IMR-90 (cell line): Measurements from ENCODE around the gene PRKAR1B. TPM values are rescaled to one million over a fixed set of nuclear protein-coding genes. Genes with fewer than 3 reads are reported as not detected.

Source experiments
- ATAC-seq: fragments of 200-7000 bp; cut with Tn5 transposase; 2 replicates; pipeline ENCODE4 v1.9.1; 2020; ENCODE audit warnings: low read depth, mild to moderate bottlenecking, moderate library complexity
- BruUV-seq: library from RNA; stranded (reverse); fragments of 400-500 nt; replicated peaks from 2 replicates; lab custom pipeline; 2021; lab: Mats Ljungman, UMichigan
- CTCF ChIA-PET: fragments of 300-600 bp; formaldehyde crosslinking; extraction: SDS; loops from one replicate; lab custom pipeline; 2021; ENCODE audit warnings: antibody characterized with exemption; lab: Yijun Ruan, JAX
- POLR2A ChIA-PET: fragments of 300-600 bp; sonication (Branson Sonifier 250); formaldehyde crosslinking; loops from one replicate; lab custom pipeline; 2022; ENCODE audit warnings: antibody characterized with exemption; ENCODE audit not compliant: unreplicated experiment; lab: Charles Lee
- DNase-seq: peaks from one replicate; pipeline ENCODE4 v3.0.0; 2013
- H2AFZ ChIP-seq: replicated peaks from 2 replicates; pipeline ENCODE3; 2013; ENCODE audit warnings: low read length, mild to moderate bottlenecking; ENCODE audit not compliant: poor library complexity
- H2AK5ac ChIP-seq: 2 replicates; pipeline ENCODE4 v1.6.1; 2013; ENCODE audit warnings: low read depth, low read length, inconsistent platforms
- H2AK9ac ChIP-seq: replicated peaks from 2 replicates; pipeline ENCODE3; 2013; ENCODE audit warnings: mild to moderate bottlenecking, low read depth, low read length, moderate library complexity; ENCODE audit not compliant: poor library complexity
- H2BK120ac ChIP-seq: 2 replicates; pipeline ENCODE4 v1.6.1; 2013; ENCODE audit warnings: low read depth, low read length, inconsistent platforms
- H2BK15ac ChIP-seq: 3 replicates; pipeline ENCODE4 v1.6.1; 2013; ENCODE audit warnings: low read depth, low read length, inconsistent platforms
- H2BK20ac ChIP-seq: 2 replicates; pipeline ENCODE4 v1.6.1; 2013; ENCODE audit warnings: low read depth, mild to moderate bottlenecking, inconsistent platforms, low read length, moderate library complexity
- H2BK5ac ChIP-seq: 2 replicates; pipeline ENCODE4 v1.6.1; 2013; ENCODE audit warnings: mild to moderate bottlenecking, low read depth, low read length, inconsistent platforms; ENCODE audit not compliant: poor library complexity, severe bottlenecking
- H3K14ac ChIP-seq: replicated peaks from 2 replicates; pipeline ENCODE4 v1.6.1; 2013; ENCODE audit warnings: low read depth, low read length, inconsistent platforms
- H3K18ac ChIP-seq: 2 replicates; pipeline ENCODE4 v1.6.1; 2013; ENCODE audit warnings: low read depth, low read length, control low read depth
- H3K23ac ChIP-seq: 2 replicates; pipeline ENCODE4 v1.6.1; 2013; ENCODE audit warnings: low read depth, low read length, inconsistent platforms
- H3K27ac ChIP-seq: 2 replicates; pipeline ENCODE4 v1.5.1; 2013; ENCODE audit warnings: mild to moderate bottlenecking, control low read depth, low read length; ENCODE audit not compliant: insufficient read depth
- H3K27me3 ChIP-seq: 2 replicates; pipeline ENCODE4 v1.6.1; 2013; ENCODE audit warnings: low read length; ENCODE audit not compliant: control insufficient read depth, insufficient read depth
- H3K36me3 ChIP-seq: 2 replicates; pipeline ENCODE4 v1.6.1; 2013; ENCODE audit warnings: low read length, mixed read lengths; ENCODE audit not compliant: control insufficient read depth, insufficient read depth
- H3K4ac ChIP-seq: 2 replicates; pipeline ENCODE4 v1.6.1; 2013; ENCODE audit warnings: low read depth, low read length, inconsistent platforms
- H3K4me1 ChIP-seq: 2 replicates; pipeline ENCODE4 v1.6.1; 2013; ENCODE audit warnings: low read length, mixed read lengths; ENCODE audit not compliant: control insufficient read depth, insufficient read depth
- H3K4me2 ChIP-seq: 2 replicates; pipeline ENCODE4 v1.6.1; 2013; ENCODE audit warnings: low read depth, mild to moderate bottlenecking, control low read depth, low read length, moderate library complexity
- H3K4me3 ChIP-seq: 2 replicates; pipeline ENCODE4 v1.5.1; 2013; ENCODE audit warnings: low read depth, mild to moderate bottlenecking, control low read depth, low read length, moderate library complexity; ENCODE audit not compliant: insufficient read depth
- H3K56ac ChIP-seq: 2 replicates; pipeline ENCODE4 v1.6.1; 2013; ENCODE audit warnings: low read length, inconsistent platforms; ENCODE audit not compliant: insufficient read depth; ENCODE audit errors: extremely low read depth
- H3K79me1 ChIP-seq, 2 experiments: 2 replicates each; pipeline ENCODE4 v1.6.1; 2013; ENCODE audit warnings: low read length in 2 of 2, inconsistent platforms in 1 of 2, low read depth in 1 of 2
- H3K9ac ChIP-seq: 2 replicates; pipeline ENCODE4 v1.6.1; 2013; ENCODE audit warnings: low read depth, low read length, control low read depth
- H3K9me1 ChIP-seq: 2 replicates; pipeline ENCODE4 v1.6.1; 2013; ENCODE audit warnings: low read length, inconsistent platforms; ENCODE audit not compliant: insufficient read depth
- H3K9me3 ChIP-seq: 2 replicates; pipeline ENCODE4 v1.6.1; 2013; ENCODE audit warnings: low read length; ENCODE audit not compliant: control insufficient read depth, insufficient read depth
- H4K20me1 ChIP-seq: 2 replicates; pipeline ENCODE4 v1.6.1; 2013; ENCODE audit warnings: low read length, inconsistent platforms; ENCODE audit not compliant: insufficient read depth
- H4K5ac ChIP-seq: 2 replicates; pipeline ENCODE4 v1.6.1; 2013; ENCODE audit warnings: mild to moderate bottlenecking, low read depth, low read length, control low read depth
- H4K8ac ChIP-seq, 2 experiments: 2 replicates each; pipeline ENCODE4 v1.6.1; 2013; ENCODE audit warnings: low read depth in 2 of 2, low read length in 2 of 2, control low read depth in 1 of 2, inconsistent platforms in 1 of 2
- H4K91ac ChIP-seq: 2 replicates; pipeline ENCODE4 v1.6.1; 2013; ENCODE audit warnings: low read depth, low read length, inconsistent platforms; ENCODE audit not compliant: insufficient read depth
- CHD1 ChIP-seq: IDR thresholded peaks from 2 replicates; pipeline ENCODE4 v1.6.1; 2012; ENCODE audit warnings: low read depth, low read length, improper control_type of control experiment
- MAFK ChIP-seq: IDR thresholded peaks from 2 replicates; pipeline ENCODE4 v1.6.1; 2012; ENCODE audit warnings: low read depth, low read length, improper control_type of control experiment
- POLR2A ChIP-seq: IDR thresholded peaks from 2 replicates; pipeline ENCODE4 v1.6.1; 2012; ENCODE audit warnings: mild to moderate bottlenecking, low read depth, low read length
- RAD21 ChIP-seq: IDR thresholded peaks from 2 replicates; pipeline ENCODE4 v1.6.1; 2012; ENCODE audit warnings: low read length, improper control_type of control experiment
- RCOR1 ChIP-seq: IDR thresholded peaks from 2 replicates; pipeline ENCODE4 v1.6.1; 2012; ENCODE audit warnings: mild to moderate bottlenecking, low read length, improper control_type of control experiment; ENCODE audit not compliant: insufficient replicate concordance
- RFX5 ChIP-seq: IDR thresholded peaks from 2 replicates; pipeline ENCODE4 v1.8.0; 2012; ENCODE audit warnings: low read depth, mild to moderate bottlenecking, low read length, moderate library complexity
- WGBS, 2 experiments: methylation state at CpG; one replicate each; pipeline versions ENCODE4 v1.1.5 to v1.1.7; 2013; ENCODE audit warnings: missing lambda C conversion rate in 2 of 2; ENCODE audit not compliant: insufficient read length in 1 of 2; ENCODE audit errors: extremely low coverage in 2 of 2; 5-methylcytosine and 5-hydroxymethylcytosine counted together
- dilution Hi-C: fragments of 300-500 bp; cut with HindIII; formaldehyde crosslinking; loops from one replicate; pipeline ENCODE4 v1.14.3; 2018; ENCODE audit warnings: low sequenced_read_pairs; ENCODE audit not compliant: unreplicated experiment
- in situ Hi-C: fragments of 300-500 bp; cut with MboI; formaldehyde crosslinking; loops from 3 replicates; pipeline ENCODE4 v1.14.3; 2019; ENCODE audit warnings: low sequenced_read_pairs, inconsistent platforms, mixed read lengths
- intact Hi-C: fragments of 100-400 bp; cut with micrococcal nuclease; formaldehyde crosslinking; loops from 2 replicates; pipeline ENCODE4 v1.10.0; 2022
- polyA plus RNA-seq, 3 experiments: library from polyadenylated mRNA; depleted of rRNA; stranded (reverse); fragments of >200 nt; gene quantifications; 2 replicates each; pipeline ENCODE4 v1.2.3, GENCODE V29; 2012; ENCODE audit warnings: low replicate concordance in 1 of 3
- total RNA-seq: library from RNA; depleted of rRNA; stranded (reverse); fragments of >200 nt; gene quantifications from 2 replicates; pipeline ENCODE4 v1.2.3, GENCODE V29; 2012

PRKAR1B gene
- total and polyA plus RNA-seq, 2 of the 4 experiments (the other 2 are of a cell fraction) = 15.2 to 20.2 TPM

DNA sequence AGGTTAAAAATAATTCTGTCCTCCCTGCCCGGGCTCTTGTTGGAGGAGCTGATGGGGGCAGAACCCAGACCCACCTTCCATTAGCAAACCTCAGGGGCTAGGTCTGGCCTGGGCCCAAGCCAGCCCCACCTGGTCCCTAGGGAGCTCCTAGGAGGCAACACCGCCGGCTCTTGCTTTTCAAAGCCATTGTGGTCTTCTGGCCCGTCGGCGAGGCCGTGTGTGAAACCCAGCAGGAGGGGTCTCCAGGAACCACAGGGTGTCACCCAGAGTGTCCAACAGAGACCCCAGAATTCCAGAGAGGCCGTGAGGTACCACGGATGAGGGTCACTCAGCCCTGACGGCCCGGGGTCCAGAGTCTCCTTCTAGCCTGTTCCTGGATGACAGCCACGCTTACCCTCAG, 190.8 kb downstream of the PRKAR1B start:
- 90% methylated on average over 3 of the region's 12 CpGs; no CpG with 5 or more reads in 1 of the 2 experiments for WGBS, 2 experiments
- 0 out of 4 replicates have a peak, but pooled peaks cover 0 to 6% of the 10 kb centered on the region in 2 experiments for H3K79me1 ChIP-seq
- H2BK5ac ChIP-seq = no peak overlapping the region
- no peak overlapping the region for H3K9ac ChIP-seq
- no peak overlapping the region for H3K23ac ChIP-seq
- CTCF ChIA-PET = no interaction called here
- H3K4me3 ChIP-seq = no peak overlapping the region
- in situ Hi-C loops (loop anchor here (10.0 kb wide), 1 partner anchor 339 kb away; the partner anchor contains the start of gene GET4), intact Hi-C loops (loop anchor here (5.0 kb wide), 1 partner anchor 131 kb away; no protein-coding TSS in a partner anchor), dilution Hi-C loops (no loop called here)
- ATAC-seq = no peak
- no peak overlapping the region for H2BK15ac ChIP-seq
- no peak overlapping the region for H3K14ac ChIP-seq
- H3K9me1 ChIP-seq = peaks cover 11% of the 10 kb centered on the region
- H4K20me1 ChIP-seq = no peaks in the 10 kb centered on the region
- no peak overlapping the region; the same call in 1 of the 2 replicates for H4K91ac ChIP-seq
- POLR2A ChIA-PET = no interaction called here
- BruUV-seq = no TSS peak
- H2BK120ac ChIP-seq = no peak overlapping the region
- no peak overlapping the region for H4K8ac ChIP-seq
- no peak overlapping the region for H2BK20ac ChIP-seq
- no peak overlapping the region for H3K56ac ChIP-seq
- TF ChIP-seq RAD21 (no peak), POLR2A (no peak), MAFK (no peak), RFX5 (no peak), CHD1 (no peak), RCOR1 (no peak)
- H3K4me2 ChIP-seq = no peak overlapping the region
- no peak overlapping the region for H3K27ac ChIP-seq
- no peak for DNase-seq
- 0 out of 2 replicates have a peak overlapping the region, but pooled peaks have one; percentile 48 for H2AK5ac ChIP-seq
- no peak overlapping the region for H2AK9ac ChIP-seq
- no peak overlapping the region for H3K18ac ChIP-seq
- no peak overlapping the region for H4K5ac ChIP-seq
- H3K4ac ChIP-seq = no peak overlapping the region
- no peaks in the 10 kb centered on the region for H3K36me3 ChIP-seq
- peaks cover 21% of the 10 kb centered on the region for H3K4me1 ChIP-seq
- H2AFZ ChIP-seq = no peak overlapping the region
- H3K9me3 ChIP-seq = no peaks in the 10 kb centered on the region
- peaks cover 20% of the 10 kb centered on the region for H3K27me3 ChIP-seq
